ENCODE data around the gene ZAR1L.

- TF ChIP-seq, protein P1, sequence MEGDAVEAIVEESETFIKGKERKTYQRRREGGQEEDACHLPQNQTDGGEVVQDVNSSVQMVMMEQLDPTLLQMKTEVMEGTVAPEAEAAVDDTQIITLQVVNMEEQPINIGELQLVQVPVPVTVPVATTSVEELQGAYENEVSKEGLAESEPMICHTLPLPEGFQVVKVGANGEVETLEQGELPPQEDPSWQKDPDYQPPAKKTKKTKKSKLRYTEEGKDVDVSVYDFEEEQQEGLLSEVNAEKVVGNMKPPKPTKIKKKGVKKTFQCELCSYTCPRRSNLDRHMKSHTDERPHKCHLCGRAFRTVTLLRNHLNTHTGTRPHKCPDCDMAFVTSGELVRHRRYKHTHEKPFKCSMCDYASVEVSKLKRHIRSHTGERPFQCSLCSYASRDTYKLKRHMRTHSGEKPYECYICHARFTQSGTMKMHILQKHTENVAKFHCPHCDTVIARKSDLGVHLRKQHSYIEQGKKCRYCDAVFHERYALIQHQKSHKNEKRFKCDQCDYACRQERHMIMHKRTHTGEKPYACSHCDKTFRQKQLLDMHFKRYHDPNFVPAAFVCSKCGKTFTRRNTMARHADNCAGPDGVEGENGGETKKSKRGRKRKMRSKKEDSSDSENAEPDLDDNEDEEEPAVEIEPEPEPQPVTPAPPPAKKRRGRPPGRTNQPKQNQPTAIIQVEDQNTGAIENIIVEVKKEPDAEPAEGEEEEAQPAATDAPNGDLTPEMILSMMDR (conservative IDR thresholded peaks at IDR 0.05; ENCODE audit: low read depth in 2 of 2): no peak
- TF ChIP-seq REST (IDR thresholded peaks at IDR 0.05; ENCODE audit: unreplicated experiment) (no peak), POLR2AphosphoS5 (IDR thresholded peaks at IDR 0.05; ENCODE audit: low read depth) (peak; percentile 87), EZH2 (IDR thresholded peaks at IDR 0.05; ENCODE audit: low read depth, unreplicated experiment) (no peak), CREB1 (CRISPR knock-in tag; IDR thresholded peaks at IDR 0.05; ENCODE audit: low read depth) (peak; percentile 90), EZH2phosphoT487 (IDR thresholded peaks at IDR 0.05; ENCODE audit: unreplicated experiment) (no peak), NANOG (IDR thresholded peaks at IDR 0.05; ENCODE audit: borderline replicate concordance) (no peak), JUNB (IDR thresholded peaks at IDR 0.05; ENCODE audit: unreplicated experiment) (no peak), ZNF114 (CRISPR knock-in tag; IDR thresholded peaks at IDR 0.05) (no peak)
- TF ChIP-seq, protein P2, sequence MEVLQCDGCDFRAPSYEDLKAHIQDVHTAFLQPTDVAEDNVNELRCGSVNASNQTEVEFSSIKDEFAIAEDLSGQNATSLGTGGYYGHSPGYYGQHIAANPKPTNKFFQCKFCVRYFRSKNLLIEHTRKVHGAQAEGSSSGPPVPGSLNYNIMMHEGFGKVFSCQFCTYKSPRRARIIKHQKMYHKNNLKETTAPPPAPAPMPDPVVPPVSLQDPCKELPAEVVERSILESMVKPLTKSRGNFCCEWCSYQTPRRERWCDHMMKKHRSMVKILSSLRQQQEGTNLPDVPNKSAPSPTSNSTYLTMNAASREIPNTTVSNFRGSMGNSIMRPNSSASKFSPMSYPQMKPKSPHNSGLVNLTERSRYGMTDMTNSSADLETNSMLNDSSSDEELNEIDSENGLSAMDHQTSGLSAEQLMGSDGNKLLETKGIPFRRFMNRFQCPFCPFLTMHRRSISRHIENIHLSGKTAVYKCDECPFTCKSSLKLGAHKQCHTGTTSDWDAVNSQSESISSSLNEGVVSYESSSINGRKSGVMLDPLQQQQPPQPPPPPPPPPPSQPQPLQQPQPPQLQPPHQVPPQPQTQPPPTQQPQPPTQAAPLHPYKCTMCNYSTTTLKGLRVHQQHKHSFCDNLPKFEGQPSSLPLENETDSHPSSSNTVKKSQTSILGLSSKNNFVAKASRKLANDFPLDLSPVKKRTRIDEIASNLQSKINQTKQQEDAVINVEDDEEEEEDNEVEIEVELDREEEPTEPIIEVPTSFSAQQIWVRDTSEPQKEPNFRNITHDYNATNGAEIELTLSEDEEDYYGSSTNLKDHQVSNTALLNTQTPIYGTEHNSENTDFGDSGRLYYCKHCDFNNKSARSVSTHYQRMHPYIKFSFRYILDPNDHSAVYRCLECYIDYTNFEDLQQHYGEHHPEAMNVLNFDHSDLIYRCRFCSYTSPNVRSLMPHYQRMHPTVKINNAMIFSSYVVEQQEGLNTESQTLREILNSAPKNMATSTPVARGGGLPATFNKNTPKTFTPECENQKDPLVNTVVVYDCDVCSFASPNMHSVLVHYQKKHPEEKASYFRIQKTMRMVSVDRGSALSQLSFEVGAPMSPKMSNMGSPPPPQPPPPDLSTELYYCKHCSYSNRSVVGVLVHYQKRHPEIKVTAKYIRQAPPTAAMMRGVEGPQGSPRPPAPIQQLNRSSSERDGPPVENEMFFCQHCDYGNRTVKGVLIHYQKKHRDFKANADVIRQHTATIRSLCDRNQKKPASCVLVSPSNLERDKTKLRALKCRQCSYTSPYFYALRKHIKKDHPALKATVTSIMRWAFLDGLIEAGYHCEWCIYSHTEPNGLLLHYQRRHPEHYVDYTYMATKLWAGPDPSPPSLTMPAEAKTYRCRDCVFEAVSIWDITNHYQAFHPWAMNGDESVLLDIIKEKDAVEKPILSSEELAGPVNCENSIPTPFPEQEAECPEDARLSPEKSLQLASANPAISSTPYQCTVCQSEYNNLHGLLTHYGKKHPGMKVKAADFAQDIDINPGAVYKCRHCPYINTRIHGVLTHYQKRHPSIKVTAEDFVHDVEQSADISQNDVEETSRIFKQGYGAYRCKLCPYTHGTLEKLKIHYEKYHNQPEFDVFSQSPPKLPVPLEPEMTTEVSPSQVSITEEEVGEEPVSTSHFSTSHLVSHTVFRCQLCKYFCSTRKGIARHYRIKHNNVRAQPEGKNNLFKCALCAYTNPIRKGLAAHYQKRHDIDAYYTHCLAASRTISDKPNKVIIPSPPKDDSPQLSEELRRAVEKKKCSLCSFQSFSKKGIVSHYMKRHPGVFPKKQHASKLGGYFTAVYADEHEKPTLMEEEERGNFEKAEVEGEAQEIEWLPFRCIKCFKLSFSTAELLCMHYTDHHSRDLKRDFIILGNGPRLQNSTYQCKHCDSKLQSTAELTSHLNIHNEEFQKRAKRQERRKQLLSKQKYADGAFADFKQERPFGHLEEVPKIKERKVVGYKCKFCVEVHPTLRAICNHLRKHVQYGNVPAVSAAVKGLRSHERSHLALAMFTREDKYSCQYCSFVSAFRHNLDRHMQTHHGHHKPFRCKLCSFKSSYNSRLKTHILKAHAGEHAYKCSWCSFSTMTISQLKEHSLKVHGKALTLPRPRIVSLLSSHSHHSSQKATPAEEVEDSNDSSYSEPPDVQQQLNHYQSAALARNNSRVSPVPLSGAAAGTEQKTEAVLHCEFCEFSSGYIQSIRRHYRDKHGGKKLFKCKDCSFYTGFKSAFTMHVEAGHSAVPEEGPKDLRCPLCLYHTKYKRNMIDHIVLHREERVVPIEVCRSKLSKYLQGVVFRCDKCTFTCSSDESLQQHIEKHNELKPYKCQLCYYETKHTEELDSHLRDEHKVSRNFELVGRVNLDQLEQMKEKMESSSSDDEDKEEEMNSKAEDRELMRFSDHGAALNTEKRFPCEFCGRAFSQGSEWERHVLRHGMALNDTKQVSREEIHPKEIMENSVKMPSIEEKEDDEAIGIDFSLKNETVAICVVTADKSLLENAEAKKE (CRISPR knock-in tag; IDR thresholded peaks at IDR 0.05): no peak
Measured at GRCh38 chr13:32315238-32316027, at the start of gene ZAR1L, which contains the start of gene BRCA2.
